ENCODE measurements around the gene NRAP. TPM values are rescaled to one million over a fixed set of nuclear protein-coding genes. Genes with fewer than 3 reads are reported as not detected.

The NRAP gene
- total RNA-seq, 1 experiment from 2014 or later, result 0.05 TPM

DNA sequence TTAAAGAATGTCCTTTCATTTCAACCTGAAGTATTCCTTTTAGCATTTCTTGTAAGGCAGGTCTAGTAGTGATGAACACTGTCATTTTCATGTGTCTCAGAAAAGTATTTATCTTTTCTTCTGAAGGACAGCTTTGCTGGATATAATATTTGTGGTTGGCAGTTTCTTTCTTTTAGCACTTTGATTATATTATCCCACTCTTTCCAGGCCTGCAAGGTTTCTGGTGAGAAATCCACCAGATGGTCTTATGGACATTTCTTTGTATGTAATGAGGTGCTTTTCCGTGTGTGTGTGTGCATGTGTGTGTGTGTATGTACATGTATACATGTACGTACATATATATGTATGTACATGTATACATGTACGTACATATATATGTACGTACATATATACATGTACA lies 23.2 kb upstream of the NRAP start:
- TF ChIP-seq, protein P1, sequence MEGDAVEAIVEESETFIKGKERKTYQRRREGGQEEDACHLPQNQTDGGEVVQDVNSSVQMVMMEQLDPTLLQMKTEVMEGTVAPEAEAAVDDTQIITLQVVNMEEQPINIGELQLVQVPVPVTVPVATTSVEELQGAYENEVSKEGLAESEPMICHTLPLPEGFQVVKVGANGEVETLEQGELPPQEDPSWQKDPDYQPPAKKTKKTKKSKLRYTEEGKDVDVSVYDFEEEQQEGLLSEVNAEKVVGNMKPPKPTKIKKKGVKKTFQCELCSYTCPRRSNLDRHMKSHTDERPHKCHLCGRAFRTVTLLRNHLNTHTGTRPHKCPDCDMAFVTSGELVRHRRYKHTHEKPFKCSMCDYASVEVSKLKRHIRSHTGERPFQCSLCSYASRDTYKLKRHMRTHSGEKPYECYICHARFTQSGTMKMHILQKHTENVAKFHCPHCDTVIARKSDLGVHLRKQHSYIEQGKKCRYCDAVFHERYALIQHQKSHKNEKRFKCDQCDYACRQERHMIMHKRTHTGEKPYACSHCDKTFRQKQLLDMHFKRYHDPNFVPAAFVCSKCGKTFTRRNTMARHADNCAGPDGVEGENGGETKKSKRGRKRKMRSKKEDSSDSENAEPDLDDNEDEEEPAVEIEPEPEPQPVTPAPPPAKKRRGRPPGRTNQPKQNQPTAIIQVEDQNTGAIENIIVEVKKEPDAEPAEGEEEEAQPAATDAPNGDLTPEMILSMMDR (IDR thresholded peaks at IDR 0.05; ENCODE audit: insufficient read depth in 1 of 2, low read depth in 1 of 2, low read length in 1 of 2, severe bottlenecking in 1 of 2, unreplicated experiment in 1 of 2), result no peak
- peaks cover 39% of the 10 kb centered on the region for H3K9me3 Mint-ChIP-seq (ENCODE audit: unreplicated experiment)
- no TSS peak for BruUV-seq (replicated peaks)

GRCh38 chr10:113686028-113686427 lies 22.2 kb upstream of the NRAP start:
- Histone ChIP-seq H3K4me3 (ENCODE audit: low read depth, low read length) (no peak overlapping the region), H3K9me3 (no peaks in the 10 kb centered on the region), H3K27me3 (replicated peaks; ENCODE audit: control insufficient read depth, insufficient read depth, low read length) (no peaks in the 10 kb centered on the region), H3K4me1 (no peaks in the 10 kb centered on the region), H3K36me3 (ENCODE audit: control insufficient read depth, insufficient read depth, low read length) (no peaks in the 10 kb centered on the region)
- Mint-ChIP-seq H3K4me3 (ENCODE audit: unreplicated experiment) (no peak overlapping the region), H3K4me1 (ENCODE audit: low read depth, unreplicated experiment) (no peaks in the 10 kb centered on the region), H3K36me3 (ENCODE audit: insufficient read depth, unreplicated experiment) (peaks cover 5% of the 10 kb centered on the region), H3K27ac (ENCODE audit: unreplicated experiment) (no peak overlapping the region), H3K9me3 (ENCODE audit: unreplicated experiment) (peaks cover 39% of the 10 kb centered on the region), H3K27me3 (ENCODE audit: insufficient read depth, unreplicated experiment) (no peaks in the 10 kb centered on the region)
- intact Hi-C loops (cut with micrococcal nuclease; ENCODE audit: unreplicated experiment), result no loop called here
- no peak for DNase-seq
- CTCF ChIA-PET, result no interaction called here
- no TSS peak for BruUV-seq (replicated peaks)
- POLR2A ChIA-PET, result no interaction called here
- TF ChIP-seq, protein P1 (IDR thresholded peaks at IDR 0.05; ENCODE audit: insufficient read depth in 1 of 2, low read depth in 1 of 2, low read length in 1 of 2, severe bottlenecking in 1 of 2, unreplicated experiment in 1 of 2), result no peak

More for the DNA sequence above, 23.2 kb upstream of the NRAP start:
- Mint-ChIP-seq H3K27ac (ENCODE audit: unreplicated experiment) (no peak overlapping the region), H3K4me3 (ENCODE audit: unreplicated experiment) (no peak overlapping the region), H3K36me3 (ENCODE audit: insufficient read depth, unreplicated experiment) (peaks cover 5% of the 10 kb centered on the region), H3K27me3 (ENCODE audit: insufficient read depth, unreplicated experiment) (no peaks in the 10 kb centered on the region), H3K4me1 (ENCODE audit: low read depth, unreplicated experiment) (no peaks in the 10 kb centered on the region)
- intact Hi-C loops (cut with micrococcal nuclease; ENCODE audit: unreplicated experiment), result no loop called here
- POLR2A ChIA-PET, result no interaction called here
- CTCF ChIA-PET, result no interaction called here
- no peak for DNase-seq
- no peak overlapping the region for H3K4me3 ChIP-seq (ENCODE audit: low read depth, low read length)
- H3K27me3 ChIP-seq (replicated peaks; ENCODE audit: control insufficient read depth, insufficient read depth, low read length), result no peaks in the 10 kb centered on the region
- H3K9me3 ChIP-seq, result no peaks in the 10 kb centered on the region
- no peaks in the 10 kb centered on the region for H3K36me3 ChIP-seq (ENCODE audit: control insufficient read depth, insufficient read depth, low read length)
- no peaks in the 10 kb centered on the region for H3K4me1 ChIP-seq

GRCh38 chr10:113683300-113683699 lies 19.5 kb upstream of the NRAP start:
- Histone ChIP-seq H3K9me3 (no peaks in the 10 kb centered on the region), H3K36me3 (ENCODE audit: control insufficient read depth, insufficient read depth, low read length) (no peaks in the 10 kb centered on the region), H3K27me3 (replicated peaks; ENCODE audit: control insufficient read depth, insufficient read depth, low read length) (no peaks in the 10 kb centered on the region), H3K4me1 (no peaks in the 10 kb centered on the region), H3K4me3 (ENCODE audit: low read depth, low read length) (no peak overlapping the region)
- intact Hi-C loops (cut with micrococcal nuclease; ENCODE audit: unreplicated experiment), result no loop called here
- Mint-ChIP-seq H3K9me3 (ENCODE audit: unreplicated experiment) (peaks cover 39% of the 10 kb centered on the region), H3K4me3 (ENCODE audit: unreplicated experiment) (no peak overlapping the region), H3K4me1 (ENCODE audit: low read depth, unreplicated experiment) (peaks cover 6% of the 10 kb centered on the region), H3K36me3 (ENCODE audit: insufficient read depth, unreplicated experiment) (peaks cover 5% of the 10 kb centered on the region), H3K27me3 (ENCODE audit: insufficient read depth, unreplicated experiment) (no peaks in the 10 kb centered on the region), H3K27ac (ENCODE audit: unreplicated experiment) (no peak overlapping the region)
- ChIA-PET CTCF (no interaction called here), POLR2A (no interaction called here)
- DNase-seq, result no peak
- TF ChIP-seq, protein P1 (IDR thresholded peaks at IDR 0.05; ENCODE audit: insufficient read depth in 1 of 2, low read depth in 1 of 2, low read length in 1 of 2, severe bottlenecking in 1 of 2, unreplicated experiment in 1 of 2), result no peak
- BruUV-seq (replicated peaks), result no TSS peak

Data from Caco-2 (cell line).